Measurements from ENCODE around the gene ADGB.
"Not testable (repeated sequence)": the region's sequence is repeated elsewhere in the genome, so short reads cannot be mapped to it uniquely, and the experiment has no call there.

Gene ADGB

DNA sequence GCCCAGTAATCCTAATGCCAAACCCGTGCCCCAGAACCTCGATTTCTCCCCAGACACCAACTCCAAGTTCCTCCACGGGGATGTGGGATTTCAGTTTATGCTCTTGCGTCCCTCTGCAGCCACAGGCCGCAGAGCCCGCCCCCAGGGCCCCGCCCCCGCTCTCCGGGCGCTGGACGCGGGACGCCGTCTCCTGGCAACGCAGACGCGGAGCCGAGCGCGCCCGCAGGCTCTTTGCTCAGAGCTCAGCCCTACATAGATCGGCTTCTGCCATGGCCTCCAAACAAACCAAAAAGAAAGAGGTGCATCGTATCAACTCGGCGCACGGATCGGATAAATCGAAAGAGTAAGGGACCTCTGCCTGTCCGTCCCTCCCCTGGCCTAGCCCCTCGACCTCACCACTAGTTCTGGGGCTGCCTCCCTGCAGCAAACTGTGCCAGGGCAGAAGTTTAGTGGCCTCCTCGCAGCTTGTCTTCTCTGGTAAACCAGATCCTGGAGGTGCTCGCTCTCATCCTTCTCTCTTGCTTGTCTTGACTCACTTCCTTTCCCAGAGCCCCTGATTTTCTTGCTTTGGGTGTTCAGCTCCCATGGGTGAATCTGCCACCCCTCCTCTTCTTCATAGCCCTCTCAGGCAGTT is at the start of gene ADGB:
Gene ADGB (plus strand): TSS at position 201 of the 634 bp plus-strand sequence. CDS start 69 bp downstream, at position 270.
- Histone ChIP-seq H3K9me3 (ENCODE audit: low read length) (no peaks in the 10 kb centered on the region), H3K27me3 (ENCODE audit: insufficient read depth, low read length) (no peaks in the 10 kb centered on the region), H3K36me3 (ENCODE audit: insufficient read depth, low read length) (no peaks in the 10 kb centered on the region), H2AFZ (ENCODE audit: low read depth, low read length) (peak within 1 kb of the TSS; percentile 48), H3K4me1 (ENCODE audit: insufficient read depth, low read length) (no peaks in the 10 kb centered on the region), H3K4me3 (ENCODE audit: low read length) (peak within 1 kb of the TSS; percentile 41)

DNA sequence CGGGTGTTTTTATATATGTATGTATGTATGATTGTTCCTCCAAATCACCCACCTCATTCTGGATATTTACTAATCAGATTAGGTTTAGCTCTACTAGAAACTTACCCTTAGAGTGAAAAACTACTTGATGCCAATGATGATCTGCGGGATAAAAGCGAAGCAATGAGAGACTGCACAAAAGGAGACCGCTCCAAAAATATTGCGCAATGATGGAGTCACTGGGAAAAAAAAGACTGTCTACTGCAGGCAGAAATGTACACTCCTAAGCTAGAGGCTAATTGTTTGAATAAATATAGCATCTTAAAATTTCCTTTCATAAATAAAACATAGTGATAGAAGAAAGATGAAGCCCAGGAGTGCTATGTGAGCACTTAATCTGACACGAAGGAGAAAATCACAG is 47.9 kb upstream of the ADGB start:
- Histone ChIP-seq H3K4me1 (ENCODE audit: insufficient read depth, low read length) (no peaks in the 10 kb centered on the region), H3K36me3 (ENCODE audit: insufficient read depth, low read length) (no peaks in the 10 kb centered on the region), H2AFZ (ENCODE audit: low read depth, low read length) (no peak overlapping the region), H3K27me3 (ENCODE audit: insufficient read depth, low read length) (no peaks in the 10 kb centered on the region), H3K4me3 (ENCODE audit: low read length) (no peak overlapping the region), H3K9me3 (ENCODE audit: low read length) (no peaks in the 10 kb centered on the region)

DNA sequence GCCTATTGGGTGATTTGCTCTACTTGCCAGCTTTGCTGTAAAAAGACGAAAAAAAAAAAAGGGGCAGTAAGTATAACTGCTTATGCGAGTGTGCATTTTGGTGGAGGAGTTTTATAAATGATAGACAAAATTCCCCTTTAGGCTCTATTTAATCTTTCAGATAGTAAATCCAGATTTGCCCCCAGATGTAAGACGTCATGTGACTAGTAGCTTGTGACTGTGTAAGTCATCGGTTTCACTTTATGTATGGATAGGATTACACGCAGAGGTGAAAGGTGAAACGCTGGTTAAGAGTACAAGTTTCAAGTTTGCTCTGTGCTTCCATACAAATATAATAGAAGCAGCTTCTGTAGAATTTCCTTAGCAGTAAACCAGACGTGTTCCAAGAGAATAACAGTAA is 47.2 kb upstream of the ADGB start:
- no peaks in the 10 kb centered on the region for H3K36me3 ChIP-seq (ENCODE audit: insufficient read depth, low read length)
- H3K4me1 ChIP-seq (ENCODE audit: insufficient read depth, low read length): no peaks in the 10 kb centered on the region
- no peaks in the 10 kb centered on the region for H3K27me3 ChIP-seq (ENCODE audit: insufficient read depth, low read length)

DNA sequence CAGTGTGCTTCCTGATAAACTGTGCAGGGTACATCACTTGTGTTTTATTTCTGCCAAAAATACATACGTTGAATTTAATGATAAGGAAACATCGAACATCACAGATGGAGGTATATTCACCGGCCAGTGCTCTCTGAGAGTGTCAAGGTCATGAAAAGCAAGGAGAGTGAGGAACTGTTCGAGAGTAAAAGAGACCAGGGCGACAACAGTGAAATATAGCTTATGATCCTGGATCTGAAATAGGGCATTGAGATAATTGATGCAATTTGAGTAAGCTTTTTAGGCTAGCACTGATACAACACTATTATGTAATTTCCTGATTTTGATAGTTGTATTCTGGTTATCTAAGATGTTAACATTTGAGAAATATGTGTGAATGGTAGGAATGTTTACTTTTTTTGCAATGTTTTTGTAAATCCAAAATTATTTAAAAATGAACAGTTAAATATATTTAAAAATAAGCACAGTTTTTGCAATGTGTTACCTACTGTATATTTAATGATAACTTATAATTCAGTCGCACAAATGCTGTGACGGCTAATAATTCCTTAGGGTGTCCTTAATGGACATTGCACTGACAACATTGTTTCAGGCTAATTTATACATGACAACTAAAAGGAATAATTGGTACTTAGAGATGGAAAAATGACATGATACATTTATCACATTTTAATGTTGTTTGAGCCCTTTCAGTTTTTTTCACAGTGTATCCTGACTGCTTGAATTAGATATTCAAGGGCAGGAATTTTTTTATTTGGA is 45.2 kb upstream of the ADGB start:
- Histone ChIP-seq H3K4me3 (ENCODE audit: low read length) (no peak overlapping the region), H3K36me3 (ENCODE audit: insufficient read depth, low read length) (no peaks in the 10 kb centered on the region), H3K27me3 (ENCODE audit: insufficient read depth, low read length) (no peaks in the 10 kb centered on the region), H3K9me3 (ENCODE audit: low read length) (no peaks in the 10 kb centered on the region), H3K4me1 (ENCODE audit: insufficient read depth, low read length) (no peaks in the 10 kb centered on the region), H2AFZ (ENCODE audit: low read depth, low read length) (no peak overlapping the region)

More for the DNA sequence above, 47.2 kb upstream of the ADGB start:
- H3K4me3 ChIP-seq (ENCODE audit: low read length): no peak overlapping the region
- no peaks in the 10 kb centered on the region for H3K9me3 ChIP-seq (ENCODE audit: low read length)
- H2AFZ ChIP-seq (ENCODE audit: low read depth, low read length): no peak overlapping the region

DNA sequence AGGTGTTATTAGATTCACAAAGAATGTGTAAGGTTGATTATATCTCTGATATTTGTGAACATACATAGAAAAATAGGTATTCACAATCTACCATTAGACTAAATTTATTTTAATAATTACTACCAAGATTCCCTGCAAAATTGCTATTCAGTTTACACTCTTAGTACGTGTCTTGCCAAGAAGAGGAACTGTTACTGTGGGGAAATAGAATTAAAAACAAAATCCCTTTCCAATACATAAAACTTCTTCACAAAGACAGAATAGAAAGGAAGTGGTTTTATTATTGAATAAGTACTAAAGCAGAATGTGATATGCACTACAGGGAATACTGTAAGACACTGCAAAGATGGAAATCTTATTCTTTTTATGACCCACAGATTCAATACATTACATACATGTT is 38.2 kb upstream of the ADGB start:
- H2AFZ ChIP-seq (ENCODE audit: low read depth, low read length): no peak overlapping the region
- no peaks in the 10 kb centered on the region for H3K9me3 ChIP-seq (ENCODE audit: low read length)
- H3K4me3 ChIP-seq (ENCODE audit: low read length): no peak overlapping the region

DNA sequence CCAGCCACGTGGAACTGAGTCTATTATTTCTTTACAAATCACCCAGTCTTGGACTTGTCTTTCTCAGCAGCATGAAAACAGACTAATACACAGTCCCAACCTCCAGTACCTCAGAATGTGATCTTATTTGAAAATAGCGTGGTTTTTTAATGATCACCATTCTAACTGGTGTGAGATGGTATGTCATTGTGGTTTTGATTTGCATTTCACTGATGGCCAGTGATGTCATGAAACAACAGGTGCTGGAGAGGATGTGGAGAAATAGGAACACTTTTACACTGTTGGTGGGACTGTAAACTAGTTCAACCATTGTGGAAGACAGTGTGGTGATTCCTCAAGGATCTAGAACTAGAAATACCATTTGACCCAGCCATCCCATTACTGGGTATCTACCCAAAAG is 32.1 kb upstream of the ADGB start:
- not testable (repeated sequence) for H3K4me3 ChIP-seq (ENCODE audit: low read length); H3K9me3 ChIP-seq (ENCODE audit: low read length); H2AFZ ChIP-seq (ENCODE audit: low read depth, low read length); H3K27me3 ChIP-seq (ENCODE audit: insufficient read depth, low read length); H3K4me1 ChIP-seq (ENCODE audit: insufficient read depth, low read length); H3K36me3 ChIP-seq (ENCODE audit: insufficient read depth, low read length)

More for the DNA sequence above, 38.2 kb upstream of the ADGB start:
- no peaks in the 10 kb centered on the region for H3K4me1 ChIP-seq (ENCODE audit: insufficient read depth, low read length)
- H3K36me3 ChIP-seq (ENCODE audit: insufficient read depth, low read length): no peaks in the 10 kb centered on the region
- H3K27me3 ChIP-seq (ENCODE audit: insufficient read depth, low read length): no peaks in the 10 kb centered on the region

DNA sequence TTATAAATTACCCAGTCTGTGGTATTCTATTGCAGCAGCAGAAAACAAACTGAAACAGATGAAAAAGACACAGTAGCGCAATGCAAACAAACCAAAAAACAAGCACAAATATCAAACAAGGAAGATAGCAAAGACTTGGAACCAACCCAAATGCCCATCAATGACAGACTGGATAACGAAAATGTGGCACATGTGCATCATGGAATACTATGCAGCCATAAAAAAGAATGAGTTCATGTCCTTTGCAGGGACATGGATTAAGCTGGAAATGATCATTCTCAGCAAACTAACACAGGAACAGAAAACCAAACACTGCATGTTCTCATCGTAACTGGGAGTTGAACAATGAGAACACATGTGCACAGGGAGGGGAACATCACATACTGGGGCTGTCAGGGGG is 30.2 kb upstream of the ADGB start:
- H3K4me1 ChIP-seq (ENCODE audit: insufficient read depth, low read length); H3K9me3 ChIP-seq (ENCODE audit: low read length); H2AFZ ChIP-seq (ENCODE audit: low read depth, low read length); H3K4me3 ChIP-seq (ENCODE audit: low read length); H3K36me3 ChIP-seq (ENCODE audit: insufficient read depth, low read length); H3K27me3 ChIP-seq (ENCODE audit: insufficient read depth, low read length): not testable (repeated sequence)

DNA sequence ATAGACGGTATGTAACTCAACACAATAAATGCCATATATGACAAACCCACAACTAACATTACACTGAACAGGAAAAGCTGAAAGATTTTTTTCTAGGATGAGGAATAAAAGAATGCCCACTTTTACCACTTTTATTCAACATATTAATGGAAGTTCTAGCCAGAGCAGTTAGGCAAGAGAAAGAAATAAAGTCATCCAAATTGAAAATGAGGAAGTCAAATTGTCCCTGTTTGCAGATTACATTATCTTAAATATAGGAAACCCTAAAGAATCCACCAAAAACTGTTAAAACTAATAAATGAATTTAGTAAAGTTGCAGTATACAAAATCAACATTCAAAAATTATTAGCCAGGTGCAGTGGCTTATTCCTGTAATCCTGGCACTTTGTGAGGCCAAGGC is 24.6 kb upstream of the ADGB start:
- H2AFZ ChIP-seq (ENCODE audit: low read depth, low read length): no peak overlapping the region
- no peaks in the 10 kb centered on the region for H3K36me3 ChIP-seq (ENCODE audit: insufficient read depth, low read length)
- H3K4me1 ChIP-seq (ENCODE audit: insufficient read depth, low read length): no peaks in the 10 kb centered on the region
- H3K27me3 ChIP-seq (ENCODE audit: insufficient read depth, low read length): no peaks in the 10 kb centered on the region
- H3K9me3 ChIP-seq (ENCODE audit: low read length): no peaks in the 10 kb centered on the region
- H3K4me3 ChIP-seq (ENCODE audit: low read length): no peak overlapping the region

DNA sequence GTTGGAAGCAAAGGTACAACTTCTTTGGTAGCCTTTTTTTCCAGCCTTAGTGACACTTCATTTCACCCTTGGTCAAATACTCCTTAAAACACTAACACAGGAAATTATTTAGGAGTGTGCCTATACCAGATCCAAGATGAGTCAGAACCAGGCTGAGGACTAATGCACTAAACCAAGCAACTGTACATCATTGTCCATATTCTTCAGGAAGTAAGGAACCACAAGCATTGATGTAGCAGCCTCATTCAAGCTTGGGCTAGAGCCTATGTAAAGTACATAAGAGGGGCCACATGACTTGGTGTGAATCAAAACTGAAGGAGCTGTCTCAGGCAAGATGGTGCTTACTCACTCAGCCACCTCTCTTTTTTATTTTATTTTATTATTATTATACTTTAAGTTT is 20.7 kb upstream of the ADGB start:
- H3K4me3 ChIP-seq (ENCODE audit: low read length): no peak overlapping the region
- H3K9me3 ChIP-seq (ENCODE audit: low read length): no peaks in the 10 kb centered on the region
- no peaks in the 10 kb centered on the region for H3K27me3 ChIP-seq (ENCODE audit: insufficient read depth, low read length)
- no peaks in the 10 kb centered on the region for H3K36me3 ChIP-seq (ENCODE audit: insufficient read depth, low read length)
- no peaks in the 10 kb centered on the region for H3K4me1 ChIP-seq (ENCODE audit: insufficient read depth, low read length)
- no peak overlapping the region for H2AFZ ChIP-seq (ENCODE audit: low read depth, low read length)

DNA sequence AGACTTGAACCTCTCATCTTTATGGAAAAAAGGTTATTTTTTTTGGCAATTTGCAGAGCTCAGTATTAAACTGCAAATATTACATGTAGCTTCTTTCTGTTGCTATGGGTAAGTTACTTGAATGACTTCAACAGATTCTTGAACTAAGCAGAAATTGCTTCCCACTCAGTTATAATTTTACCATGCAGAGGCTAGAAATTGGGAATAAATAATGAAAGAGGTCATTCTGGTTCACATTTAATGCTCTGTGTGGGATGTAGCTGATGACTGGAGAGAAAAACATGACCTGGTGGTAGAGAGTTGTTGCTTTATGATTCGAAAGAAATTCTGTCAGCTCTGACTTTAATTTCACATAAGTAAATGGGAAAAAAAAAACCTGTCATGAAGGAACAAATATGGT is 16.8 kb upstream of the ADGB start:
- H2AFZ ChIP-seq (ENCODE audit: low read depth, low read length): no peak overlapping the region
- no peaks in the 10 kb centered on the region for H3K9me3 ChIP-seq (ENCODE audit: low read length)
- no peaks in the 10 kb centered on the region for H3K36me3 ChIP-seq (ENCODE audit: insufficient read depth, low read length)
- H3K4me1 ChIP-seq (ENCODE audit: insufficient read depth, low read length): no peaks in the 10 kb centered on the region
- H3K4me3 ChIP-seq (ENCODE audit: low read length): no peak overlapping the region
- H3K27me3 ChIP-seq (ENCODE audit: insufficient read depth, low read length): peaks cover 2% of the 10 kb centered on the region

DNA sequence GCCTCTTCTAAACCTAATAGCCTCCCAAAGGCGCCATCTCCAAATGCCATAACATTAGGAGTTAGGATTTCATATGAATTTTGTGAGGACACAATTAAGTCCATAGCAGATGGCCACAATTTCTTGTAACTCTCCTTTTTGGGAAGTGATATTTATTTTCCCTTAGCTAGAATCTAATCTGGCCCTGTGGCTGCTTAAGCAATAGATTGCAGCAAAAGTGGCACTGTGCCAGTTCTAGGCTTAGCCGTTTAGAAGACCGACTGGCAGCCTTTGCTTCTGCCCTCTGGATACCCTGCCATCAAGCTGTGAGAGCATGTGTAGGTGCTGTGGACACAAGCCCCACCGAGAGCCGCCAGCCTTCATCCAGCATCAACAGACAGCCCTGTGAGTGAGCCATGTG is 15.9 kb upstream of the ADGB start:
- Histone ChIP-seq H3K27me3 (ENCODE audit: insufficient read depth, low read length) (peaks cover 2% of the 10 kb centered on the region), H3K9me3 (ENCODE audit: low read length) (no peaks in the 10 kb centered on the region), H3K4me1 (ENCODE audit: insufficient read depth, low read length) (no peaks in the 10 kb centered on the region), H2AFZ (ENCODE audit: low read depth, low read length) (no peak overlapping the region), H3K4me3 (ENCODE audit: low read length) (no peak overlapping the region), H3K36me3 (ENCODE audit: insufficient read depth, low read length) (no peaks in the 10 kb centered on the region)

DNA sequence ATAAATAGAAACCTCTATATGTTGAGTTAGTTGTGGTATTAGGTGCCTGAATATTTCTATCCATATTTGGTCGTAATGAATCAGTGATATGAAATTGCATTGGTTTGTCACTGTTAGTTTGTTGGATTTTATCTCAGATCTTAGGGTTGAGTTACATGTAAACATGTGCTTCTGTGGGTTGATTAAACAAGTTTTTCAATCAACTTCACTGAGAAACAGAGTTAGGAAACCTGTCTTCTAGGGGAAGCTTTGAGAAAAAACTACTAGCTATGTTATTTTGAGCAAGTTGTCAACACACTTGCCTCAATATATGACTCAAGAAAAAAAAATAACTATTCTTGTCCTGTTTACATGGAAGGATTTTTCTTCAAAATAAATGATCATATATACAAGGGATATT is 14.8 kb upstream of the ADGB start:
- Histone ChIP-seq H3K9me3 (ENCODE audit: low read length) (no peaks in the 10 kb centered on the region), H3K36me3 (ENCODE audit: insufficient read depth, low read length) (no peaks in the 10 kb centered on the region), H2AFZ (ENCODE audit: low read depth, low read length) (no peak overlapping the region), H3K27me3 (ENCODE audit: insufficient read depth, low read length) (peaks cover 2% of the 10 kb centered on the region), H3K4me3 (ENCODE audit: low read length) (no peak overlapping the region), H3K4me1 (ENCODE audit: insufficient read depth, low read length) (no peaks in the 10 kb centered on the region)

DNA sequence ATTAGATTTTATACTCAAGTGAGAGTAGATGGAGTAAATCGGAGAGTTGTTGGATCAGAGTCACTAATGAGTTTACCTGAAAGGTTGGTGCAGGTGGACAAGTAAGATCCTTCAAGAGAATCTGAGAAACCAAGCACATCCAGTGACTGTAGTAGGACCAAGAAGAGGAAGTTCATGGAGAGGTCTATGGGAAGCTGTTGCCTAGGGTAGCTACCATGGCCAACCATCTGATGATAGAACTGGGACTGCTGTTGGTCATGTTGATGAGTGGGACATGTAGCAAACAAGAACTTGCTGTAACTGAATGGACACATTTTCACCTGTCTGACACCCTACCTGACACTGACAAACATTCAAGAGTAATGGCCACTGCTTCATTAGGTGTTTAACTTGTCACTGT is 11.3 kb upstream of the ADGB start:
- Histone ChIP-seq H3K27me3 (ENCODE audit: insufficient read depth, low read length) (peaks cover 2% of the 10 kb centered on the region), H3K36me3 (ENCODE audit: insufficient read depth, low read length) (no peaks in the 10 kb centered on the region), H3K4me1 (ENCODE audit: insufficient read depth, low read length) (no peaks in the 10 kb centered on the region), H2AFZ (ENCODE audit: low read depth, low read length) (no peak overlapping the region), H3K4me3 (ENCODE audit: low read length) (no peak overlapping the region), H3K9me3 (ENCODE audit: low read length) (no peaks in the 10 kb centered on the region)

DNA sequence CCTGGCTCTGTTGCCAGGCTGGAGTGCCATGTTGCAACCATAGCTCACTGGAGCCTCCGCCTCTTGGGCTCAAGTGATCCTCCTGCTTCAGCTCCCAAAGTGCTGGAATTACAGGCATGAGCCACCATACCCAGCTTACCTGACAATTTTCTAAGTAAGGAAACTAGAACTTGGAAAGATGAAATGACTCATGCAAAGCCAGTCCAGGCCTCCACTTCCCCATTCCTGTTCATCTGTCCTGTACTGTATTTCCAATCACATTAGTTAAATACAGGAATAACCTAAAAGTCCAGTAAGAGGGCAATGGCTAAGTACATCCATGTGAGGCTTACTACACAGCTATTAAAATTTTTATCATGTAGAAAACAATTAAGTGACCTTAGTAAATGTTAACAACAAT is 8.3 kb upstream of the ADGB start:
- no peaks in the 10 kb centered on the region for H3K9me3 ChIP-seq (ENCODE audit: low read length)
- no peak overlapping the region for H3K4me3 ChIP-seq (ENCODE audit: low read length)
- H2AFZ ChIP-seq (ENCODE audit: low read depth, low read length): no peak overlapping the region
- H3K27me3 ChIP-seq (ENCODE audit: insufficient read depth, low read length): peaks cover 2% of the 10 kb centered on the region
- H3K36me3 ChIP-seq (ENCODE audit: insufficient read depth, low read length): no peaks in the 10 kb centered on the region
- no peaks in the 10 kb centered on the region for H3K4me1 ChIP-seq (ENCODE audit: insufficient read depth, low read length)

All from neuron (in vitro differentiated cells).